ENCODE data around the gene PSMD3.

- no peak for TF ChIP-seq FOXP2 (optimal IDR thresholded peaks at IDR 0.05; ENCODE audit: control extremely low read depth, extremely low read length, insufficient read depth)
- TF ChIP-seq POLR2AphosphoS5 (IDR thresholded peaks at IDR 0.05; ENCODE audit: borderline replicate concordance, low read depth, low read length) = no peak
- TF ChIP-seq EZH2 (IDR thresholded peaks at IDR 0.05) = no peak
These were observed 42.4 kb downstream of the PSMD3 start for GRCh38 chr17:40022961-40023541.

Measured in SK-N-MC (cell line).